ENCODE measurements around the gene NR2E3.
"Not testable (repeated sequence)": the region's sequence is repeated elsewhere in the genome, so short reads cannot be mapped to it uniquely, and the experiment has no call there.

The NR2E3 gene

DNA sequence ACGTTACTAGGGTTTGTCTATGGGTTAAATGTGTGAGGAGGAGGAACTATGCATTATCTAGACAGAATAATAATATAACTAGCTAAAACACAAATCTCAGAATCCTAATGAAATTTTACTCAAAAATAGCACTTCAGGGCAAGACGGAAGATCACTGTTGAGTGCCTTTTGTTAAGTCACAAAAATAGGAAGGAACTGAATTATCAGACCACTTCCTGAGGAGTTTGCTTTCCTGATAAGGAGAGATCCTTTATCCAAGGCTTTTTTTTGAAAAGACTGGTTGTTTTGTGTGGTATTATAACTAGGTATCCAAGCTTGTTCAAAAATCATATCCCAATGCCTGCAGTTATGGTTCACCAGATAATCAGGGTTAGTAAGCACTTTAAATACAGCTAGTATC lies 34.6 kb downstream of the NR2E3 start:
- H3K4me3 ChIP-seq (ENCODE audit: low read length in 2 of 2) = no peak overlapping the region
- H3K9me3 ChIP-seq (ENCODE audit: control insufficient read depth in 2 of 2, low read length in 2 of 2) = no peaks in the 10 kb centered on the region
- no peak overlapping the region for H3K9ac ChIP-seq (ENCODE audit: low read depth in 1 of 2, low read length in 2 of 2)
- no peaks in the 10 kb centered on the region for H3K4me1 ChIP-seq (ENCODE audit: control insufficient read depth in 2 of 2, insufficient read depth in 2 of 2, low read length in 2 of 2)
- no peaks in the 10 kb centered on the region for H3K27me3 ChIP-seq (ENCODE audit: control insufficient read depth in 2 of 2, insufficient read depth in 2 of 2, low read length in 2 of 2)
- H3K27ac ChIP-seq (ENCODE audit: low read depth in 2 of 2, low read length in 2 of 2) = no peak overlapping the region
- H3K36me3 ChIP-seq (ENCODE audit: control insufficient read depth in 2 of 2, insufficient read depth in 2 of 2, low read length in 2 of 2) = peaks cover 17 to 21% of the 10 kb centered on the region in 2 donors

DNA sequence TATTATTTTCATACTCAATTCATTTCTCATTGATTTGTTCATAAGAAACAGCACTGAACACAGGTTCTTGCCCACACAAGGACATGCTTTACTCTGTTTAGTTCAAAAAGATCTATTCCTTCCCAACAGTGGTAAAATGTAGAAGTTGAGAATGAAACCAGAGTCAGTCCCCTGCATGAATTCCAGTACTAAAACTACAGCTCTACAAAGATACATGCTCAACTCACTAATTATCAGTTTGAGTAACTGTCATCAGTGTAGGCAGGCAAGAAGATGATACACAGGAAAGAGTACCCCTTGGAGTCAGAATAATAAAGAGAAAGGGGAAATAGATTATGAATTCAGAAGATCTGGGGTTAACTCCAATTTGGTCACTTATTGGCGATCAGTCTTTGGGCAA lies 43.2 kb downstream of the NR2E3 start:
- Histone ChIP-seq H3K36me3 (ENCODE audit: control insufficient read depth in 2 of 2, insufficient read depth in 2 of 2, low read length in 2 of 2) (peaks cover 20 to 28% of the 10 kb centered on the region in 2 donors), H3K4me1 (ENCODE audit: control insufficient read depth in 2 of 2, insufficient read depth in 2 of 2, low read length in 2 of 2) (no peaks in the 10 kb centered on the region), H3K27ac (ENCODE audit: low read depth in 2 of 2, low read length in 2 of 2) (no peak overlapping the region), H3K27me3 (ENCODE audit: control insufficient read depth in 2 of 2, insufficient read depth in 2 of 2, low read length in 2 of 2) (no peaks in the 10 kb centered on the region), H3K4me3 (ENCODE audit: low read length in 2 of 2) (no peak overlapping the region), H3K9ac (ENCODE audit: low read depth in 1 of 2, low read length in 2 of 2) (no peak overlapping the region), H3K9me3 (ENCODE audit: control insufficient read depth in 2 of 2, low read length in 2 of 2) (no peaks in the 10 kb centered on the region)

DNA sequence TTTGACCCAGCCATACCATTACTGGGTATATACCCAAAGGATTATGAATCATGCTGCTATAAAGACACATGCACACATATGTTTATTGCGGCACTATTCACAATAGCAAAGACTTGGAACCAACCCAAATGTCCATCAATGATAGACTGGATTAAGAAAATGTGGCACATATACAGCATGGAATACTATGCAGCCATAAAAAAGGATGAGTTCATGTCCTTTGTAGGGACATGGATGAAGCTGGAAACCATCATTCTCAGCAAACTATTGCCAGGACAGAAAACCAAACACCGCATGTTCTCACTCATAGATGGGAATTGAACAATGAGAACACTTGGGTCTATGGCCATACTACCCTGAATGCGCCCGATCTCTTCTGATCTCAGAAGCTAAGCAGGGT lies 47.9 kb downstream of the NR2E3 start:
- not testable (repeated sequence) for H3K9me3 ChIP-seq (ENCODE audit: control insufficient read depth in 2 of 2, low read length in 2 of 2); H3K27me3 ChIP-seq (ENCODE audit: control insufficient read depth in 2 of 2, insufficient read depth in 2 of 2, low read length in 2 of 2); H3K9ac ChIP-seq (ENCODE audit: low read depth in 1 of 2, low read length in 2 of 2); H3K4me3 ChIP-seq (ENCODE audit: low read length in 2 of 2); H3K4me1 ChIP-seq (ENCODE audit: control insufficient read depth in 2 of 2, insufficient read depth in 2 of 2, low read length in 2 of 2); H3K27ac ChIP-seq (ENCODE audit: low read depth in 2 of 2, low read length in 2 of 2)
- H3K36me3 ChIP-seq (ENCODE audit: control insufficient read depth in 2 of 2, insufficient read depth in 2 of 2, low read length in 2 of 2) = peaks cover 6 to 11% of the 10 kb centered on the region in 2 donors

Measured in mucosa of rectum (tissue), 2 donors.